Stimulated activated CD8-positive, alpha-beta memory T cell treated with anti-CD3 and anti-CD28 coated beads, Interleukin-7, amount 100 ng/mL, for 48 hours (primary cell): Measurements from ENCODE around the gene BTBD17.

Experiments
- DNase-seq, 2 donors: peaks; one replicate each; pipeline ENCODE4 v3.0.0-alpha.2; 2020; ENCODE audit warnings: low read depth in 1 of 2; ENCODE audit errors: extremely low read depth in 1 of 2

BTBD17 gene

GRCh38 chr17:74389084-74389753 lies 27.6 kb upstream of the BTBD17 start:
- no peak for DNase-seq

GRCh38 chr17:74387365-74388218 lies 25.9 kb upstream of the BTBD17 start:
- DNase-seq, result no peak

GRCh38 chr17:74386386-74386785 lies 24.7 kb upstream of the BTBD17 start:
- DNase-seq, result no peak

- DNase-seq, result no peak
These were observed 23.5 kb upstream of the BTBD17 start for GRCh38 chr17:74385201-74385600.

- no peak for DNase-seq
These were observed 21.5 kb upstream of the BTBD17 start for GRCh38 chr17:74383141-74383540.

GRCh38 chr17:74380959-74381808 lies 19.5 kb upstream of the BTBD17 start:
- no peak for DNase-seq

- no peak for DNase-seq
These were observed 18.7 kb upstream of the BTBD17 start for GRCh38 chr17:74380086-74380958.

GRCh38 chr17:74379495-74380085 lies 17.9 kb upstream of the BTBD17 start:
- peak; percentile 78 to 88 for DNase-seq

GRCh38 chr17:74374858-74375257 lies 13.2 kb upstream of the BTBD17 start:
- DNase-seq, result no peak

- DNase-seq, result no peak
These were observed 12.4 kb upstream of the BTBD17 start for GRCh38 chr17:74373838-74374606.

GRCh38 chr17:74372426-74372825 lies 10.8 kb upstream of the BTBD17 start:
- DNase-seq, result no peak

- no peak for DNase-seq
These were observed 10.0 kb upstream of the BTBD17 start for GRCh38 chr17:74371653-74372147.

- DNase-seq, result no peak
These were observed 8.2 kb upstream of the BTBD17 start for GRCh38 chr17:74369665-74370490.

- DNase-seq, result peak in 1 of 2 donors; percentile 67
These were observed 7.6 kb upstream of the BTBD17 start for GRCh38 chr17:74369221-74369620.

GRCh38 chr17:74368341-74369081 lies 6.8 kb upstream of the BTBD17 start:
- DNase-seq, result peak; percentile 39 to 48

GRCh38 chr17:74367206-74367605 lies 5.5 kb upstream of the BTBD17 start, which contains the start of gene GPR142:
Gene GPR142 (plus strand): TSS chr17:74367506. CDS start chr17:74369541, 2,035 bp downstream.
- no peak for DNase-seq

- no peak for DNase-seq
These were observed 1.3 kb upstream of the BTBD17 start for GRCh38 chr17:74362810-74363498.
